Activated B cell treated with CpG ODN at 0.5 μM for 24 hours (primary cell): ENCODE measurements around the gene TM7SF3. TPM values are rescaled to one million over a fixed set of nuclear protein-coding genes. Genes with fewer than 3 reads are reported as not detected.
A peak's percentile ranks its signal among the peaks of the same experiment; 100 is the strongest.

Experiments used
- ATAC-seq: fragments of 200-7000 bp; cut with Tn5 transposase; one replicate; pipeline ENCODE4 v1.10.0; 2021; ENCODE audit warnings: low read depth, mild to moderate bottlenecking, moderate library complexity
- CTCF ChIA-PET: fragments of 350-600 bp; sonication (Branson Sonifier 250); formaldehyde crosslinking; loops from one replicate; lab custom pipeline; 2021; ENCODE audit warnings: antibody characterized with exemption; lab: Charles Lee
- POLR2A ChIA-PET: fragments of 350-600 bp; sonication (Branson Sonifier 250); formaldehyde crosslinking; loops from one replicate; lab custom pipeline; 2021; ENCODE audit warnings: antibody characterized with exemption; lab: Charles Lee
- DNase-seq: peaks from one replicate; pipeline ENCODE4 v3.0.0; 2022
- H3K27ac Mint-ChIP-seq: one replicate; pipeline ENCODE4 v1.8.0; 2020; ENCODE audit warnings: mixed read lengths
- H3K27me3 Mint-ChIP-seq: one replicate; pipeline ENCODE4 v1.8.0; 2021; ENCODE audit warnings: mixed read lengths
- H3K36me3 Mint-ChIP-seq: one replicate; pipeline ENCODE4 v1.8.0; 2021; ENCODE audit warnings: low read depth, mixed read lengths
- H3K4me1 Mint-ChIP-seq: one replicate; pipeline ENCODE4 v1.8.0; 2021; ENCODE audit warnings: mixed read lengths
- H3K4me3 Mint-ChIP-seq: one replicate; pipeline ENCODE4 v1.8.0; 2020; ENCODE audit warnings: mild to moderate bottlenecking, mixed read lengths
- H3K9me3 Mint-ChIP-seq: one replicate; pipeline ENCODE4 v1.8.0; 2020; ENCODE audit warnings: mixed read lengths
- intact Hi-C: fragments of 100-400 bp; cut with micrococcal nuclease; formaldehyde crosslinking; loops from one replicate; pipeline ENCODE4 v1.15.1; 2024
- total RNA-seq: library from RNA; stranded (reverse); gene quantifications from 2 replicates; pipeline ENCODE4 v1.2.3, GENCODE V29; 2022
- TF ChIP-seq, protein P1 (sequence below): fragments of 200-600 bp; IDR thresholded peaks from one replicate; pipeline ENCODE4 v1.8.0; 2022; ENCODE audit warnings: antibody characterized with exemption, mild to moderate bottlenecking

Gene TM7SF3
- total RNA-seq, 1 donor from 2014 or later, result 30.5 TPM

DNA sequence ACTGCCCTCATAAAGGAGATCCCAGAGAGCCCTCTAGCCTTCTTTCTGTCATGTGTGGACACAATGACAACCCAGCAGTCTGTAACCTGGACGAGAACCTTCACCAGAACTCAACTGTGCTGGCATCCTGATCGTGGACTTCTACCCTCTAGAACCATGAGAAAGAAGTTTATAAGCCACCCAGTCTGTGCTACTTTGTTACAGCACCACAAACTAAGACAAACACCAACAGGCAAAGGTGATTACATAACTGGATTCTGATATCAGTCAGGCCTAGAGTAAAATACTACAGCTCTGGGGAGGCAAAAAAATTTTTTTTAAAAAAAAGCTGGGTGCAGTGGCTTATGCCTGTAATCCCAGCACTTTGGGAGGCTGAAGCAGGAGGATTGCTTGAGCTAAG lies 18.5 kb downstream of the TM7SF3 start:
- TF ChIP-seq, protein P1, sequence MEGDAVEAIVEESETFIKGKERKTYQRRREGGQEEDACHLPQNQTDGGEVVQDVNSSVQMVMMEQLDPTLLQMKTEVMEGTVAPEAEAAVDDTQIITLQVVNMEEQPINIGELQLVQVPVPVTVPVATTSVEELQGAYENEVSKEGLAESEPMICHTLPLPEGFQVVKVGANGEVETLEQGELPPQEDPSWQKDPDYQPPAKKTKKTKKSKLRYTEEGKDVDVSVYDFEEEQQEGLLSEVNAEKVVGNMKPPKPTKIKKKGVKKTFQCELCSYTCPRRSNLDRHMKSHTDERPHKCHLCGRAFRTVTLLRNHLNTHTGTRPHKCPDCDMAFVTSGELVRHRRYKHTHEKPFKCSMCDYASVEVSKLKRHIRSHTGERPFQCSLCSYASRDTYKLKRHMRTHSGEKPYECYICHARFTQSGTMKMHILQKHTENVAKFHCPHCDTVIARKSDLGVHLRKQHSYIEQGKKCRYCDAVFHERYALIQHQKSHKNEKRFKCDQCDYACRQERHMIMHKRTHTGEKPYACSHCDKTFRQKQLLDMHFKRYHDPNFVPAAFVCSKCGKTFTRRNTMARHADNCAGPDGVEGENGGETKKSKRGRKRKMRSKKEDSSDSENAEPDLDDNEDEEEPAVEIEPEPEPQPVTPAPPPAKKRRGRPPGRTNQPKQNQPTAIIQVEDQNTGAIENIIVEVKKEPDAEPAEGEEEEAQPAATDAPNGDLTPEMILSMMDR, result no peak
- no peaks in the 10 kb centered on the region for H3K27me3 Mint-ChIP-seq
- H3K4me3 Mint-ChIP-seq, result no peak overlapping the region
- DNase-seq (no peak), ATAC-seq (no peak)
- no peak overlapping the region for H3K27ac Mint-ChIP-seq
- ChIA-PET POLR2A (no interaction called here), CTCF (no interaction called here)
- peaks cover 58% of the 10 kb centered on the region for H3K36me3 Mint-ChIP-seq
- peaks cover 8% of the 10 kb centered on the region for H3K9me3 Mint-ChIP-seq
- intact Hi-C loops, result loop anchor here (2.0 kb wide), 1 partner anchor 15 kb away; no protein-coding TSS in a partner anchor
- peaks cover 17% of the 10 kb centered on the region for H3K4me1 Mint-ChIP-seq

DNA sequence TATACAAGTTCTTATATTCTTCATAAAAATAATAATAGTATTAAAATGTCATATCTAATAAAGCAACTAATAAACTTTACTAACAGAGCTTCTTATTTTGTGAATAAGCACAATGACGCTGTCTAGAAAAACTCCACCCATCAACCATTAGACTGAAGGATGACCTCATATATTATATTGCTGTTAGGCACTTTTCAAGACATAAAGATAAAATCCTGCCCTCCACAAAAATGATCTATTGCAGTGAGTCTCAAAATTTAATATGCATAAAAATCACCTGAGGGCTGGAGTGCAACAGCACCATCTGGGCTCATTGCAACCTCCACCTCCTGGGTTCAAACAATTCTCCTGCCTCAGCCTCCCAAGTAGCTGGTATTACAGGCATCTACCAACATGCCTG lies 20.1 kb downstream of the TM7SF3 start:
- DNase-seq (no peak), ATAC-seq (no peak)
- no peaks in the 10 kb centered on the region for H3K27me3 Mint-ChIP-seq
- CTCF ChIA-PET, result interaction anchor here (0.7 kb wide), 1 partner anchor 109 kb away, joined by 3 read pairs; no protein-coding TSS in a partner anchor
- H3K9me3 Mint-ChIP-seq, result peaks cover 8% of the 10 kb centered on the region
- POLR2A ChIA-PET, result no interaction called here
- intact Hi-C loops, result no loop called here
- no peak overlapping the region for H3K4me3 Mint-ChIP-seq
- H3K4me1 Mint-ChIP-seq, result peaks cover 15% of the 10 kb centered on the region
- no peak overlapping the region for H3K27ac Mint-ChIP-seq
- peaks cover 64% of the 10 kb centered on the region for H3K36me3 Mint-ChIP-seq
- TF ChIP-seq, protein P1, result no peak

DNA sequence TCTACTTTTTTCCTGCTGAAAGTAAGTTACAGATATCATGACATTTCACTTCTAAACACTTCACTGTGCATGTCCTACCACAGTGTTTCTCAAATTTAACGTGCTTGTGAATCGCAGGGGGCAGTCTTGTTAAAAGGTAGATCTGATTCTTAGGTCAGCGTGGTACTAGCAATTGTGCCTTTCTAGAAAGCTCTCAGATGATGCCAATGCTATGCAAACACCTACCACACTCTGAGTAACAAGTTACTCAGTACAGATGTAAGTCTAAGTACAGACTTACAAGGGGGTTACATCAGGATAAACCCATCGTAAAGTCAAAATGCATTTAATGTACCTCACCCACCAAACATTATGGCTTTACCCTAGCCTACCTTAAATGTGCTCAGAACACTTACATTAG lies 22.4 kb downstream of the TM7SF3 start:
- Mint-ChIP-seq H3K4me3 (no peak overlapping the region), H3K4me1 (no peaks in the 10 kb centered on the region), H3K27me3 (no peaks in the 10 kb centered on the region), H3K27ac (no peak overlapping the region), H3K36me3 (peaks cover 67% of the 10 kb centered on the region), H3K9me3 (no peaks in the 10 kb centered on the region)
- ChIA-PET CTCF (no interaction called here), POLR2A (no interaction called here)
- intact Hi-C loops, result no loop called here
- DNase-seq, result no peak
- ATAC-seq, result no peak
- TF ChIP-seq, protein P1, result no peak

DNA sequence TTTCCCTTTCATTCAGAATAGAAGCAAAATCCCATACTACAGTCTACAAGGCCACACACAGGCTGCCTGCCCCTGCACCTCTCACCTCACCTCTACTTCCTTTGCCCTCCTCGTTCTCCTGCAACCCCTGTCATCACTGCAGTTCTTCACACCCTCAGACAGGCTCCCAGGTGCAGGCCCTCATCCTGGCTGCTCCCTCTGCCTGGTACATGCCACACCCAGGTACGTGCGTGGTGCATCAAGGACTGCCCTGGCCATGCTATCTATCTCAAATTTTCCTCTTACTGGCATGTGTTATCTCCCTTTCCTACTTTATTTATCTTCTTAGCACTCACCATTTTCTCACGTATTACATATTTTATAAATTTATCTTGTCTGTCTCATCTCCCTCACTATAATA lies 24.3 kb downstream of the TM7SF3 start:
- Mint-ChIP-seq H3K4me3 (no peak overlapping the region), H3K27ac (peak overlapping the region; percentile 0), H3K36me3 (peaks cover 64% of the 10 kb centered on the region), H3K27me3 (no peaks in the 10 kb centered on the region), H3K4me1 (no peaks in the 10 kb centered on the region), H3K9me3 (no peaks in the 10 kb centered on the region)
- DNase-seq, result no peak
- no peak for ATAC-seq
- TF ChIP-seq, protein P1, result no peak
- CTCF ChIA-PET, result no interaction called here
- intact Hi-C loops, result no loop called here
- POLR2A ChIA-PET, result no interaction called here

DNA sequence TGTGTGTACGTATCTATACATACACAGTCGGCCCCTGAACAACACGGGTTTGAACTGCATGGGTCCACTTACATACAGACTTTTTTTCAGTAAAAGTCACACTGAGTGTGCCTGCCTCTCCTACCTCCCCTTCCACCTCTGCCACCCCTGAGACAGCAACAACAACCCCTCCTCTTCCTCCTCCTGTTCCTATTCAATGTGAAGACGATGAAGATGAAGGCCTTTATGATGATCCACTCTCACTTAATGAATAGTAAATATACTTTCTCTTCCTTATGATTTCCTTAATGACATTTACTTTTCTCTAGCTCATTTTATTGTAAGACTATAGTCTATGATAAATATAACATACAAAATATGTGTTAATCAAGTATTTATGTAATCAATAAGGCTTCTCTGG lies 25.5 kb downstream of the TM7SF3 start:
- no peaks in the 10 kb centered on the region for H3K4me1 Mint-ChIP-seq
- H3K36me3 Mint-ChIP-seq, result peaks cover 67% of the 10 kb centered on the region
- DNase-seq (no peak), ATAC-seq (no peak)
- no peaks in the 10 kb centered on the region for H3K9me3 Mint-ChIP-seq
- TF ChIP-seq, protein P1, result no peak
- intact Hi-C loops, result no loop called here
- H3K27ac Mint-ChIP-seq, result no peak overlapping the region
- POLR2A ChIA-PET, result no interaction called here
- no peaks in the 10 kb centered on the region for H3K27me3 Mint-ChIP-seq
- H3K4me3 Mint-ChIP-seq, result no peak overlapping the region
- CTCF ChIA-PET, result no interaction called here
